Parathyroid adenoma (tissue), 2 donors: ENCODE results near the gene GRM4.

Source experiments
- H2AFZ ChIP-seq: fragments of 300-600 bp; sonication (generic); one replicate; pipeline ENCODE4 v1.7.0; 2017; ENCODE audit warnings: antibody characterized with exemption, mild to moderate bottlenecking
- H3K27ac ChIP-seq: fragments of 300-600 bp; sonication (generic); one replicate; pipeline ENCODE4 v1.7.0; 2017
- H3K27me3 ChIP-seq: fragments of 300-600 bp; sonication (generic); one replicate; pipeline ENCODE4 v1.7.0; 2017; ENCODE audit warnings: low read length; ENCODE audit not compliant: control insufficient read depth, insufficient read depth
- H3K36me3 ChIP-seq: fragments of 300-600 bp; sonication (generic); one replicate; pipeline ENCODE4 v1.7.0; 2017; ENCODE audit warnings: low read length; ENCODE audit not compliant: control insufficient read depth, insufficient read depth
- H3K4me1 ChIP-seq: fragments of 300-600 bp; sonication (generic); one replicate; pipeline ENCODE4 v1.7.0; 2017; ENCODE audit warnings: control low read depth
- H3K4me2 ChIP-seq: fragments of 300-600 bp; sonication (generic); one replicate; pipeline ENCODE4 v1.7.0; 2017; ENCODE audit warnings: low read length
- H3K4me3 ChIP-seq: fragments of 300-600 bp; sonication (generic); one replicate; pipeline ENCODE4 v1.7.0; 2017; ENCODE audit warnings: low read depth, low read length
- H3K79me2 ChIP-seq: fragments of 300-600 bp; sonication (generic); one replicate; pipeline ENCODE4 v1.7.0; 2017; ENCODE audit warnings: control low read depth
- H3K9ac ChIP-seq: fragments of 300-600 bp; sonication (generic); one replicate; pipeline ENCODE4 v1.7.0; 2017; ENCODE audit warnings: mild to moderate bottlenecking
- H3K9me3 ChIP-seq: fragments of 300-600 bp; sonication (generic); one replicate; pipeline ENCODE4 v1.7.0; 2017; ENCODE audit warnings: low read length; ENCODE audit not compliant: control insufficient read depth
- CTCF ChIP-seq: fragments of 300-600 bp; sonication (generic); IDR thresholded peaks from one replicate; pipeline ENCODE4 v1.7.0; 2017; ENCODE audit warnings: antibody characterized with exemption, mild to moderate bottlenecking
- donor health status: primary hyperparathyroidism.

GRM4 gene

GRCh38 chr6:34041385-34041784 is 104.5 kb downstream of the GRM4 start:
- Histone ChIP-seq H3K79me2 (no peaks in the 10 kb centered on the region), H3K27me3 (no peaks in the 10 kb centered on the region), H3K4me3 (no peak overlapping the region), H3K27ac (no peak overlapping the region), H3K9ac (no peak overlapping the region), H2AFZ (no peak overlapping the region), H3K4me1 (no peaks in the 10 kb centered on the region), H3K9me3 (no peaks in the 10 kb centered on the region), H3K4me2 (no peak overlapping the region), H3K36me3 (no peaks in the 10 kb centered on the region)
- TF ChIP-seq CTCF: no peak

GRCh38 chr6:34039943-34040342 is 105.9 kb downstream of the GRM4 start:
- TF ChIP-seq CTCF: no peak
- Histone ChIP-seq H3K4me1 (no peaks in the 10 kb centered on the region), H3K36me3 (no peaks in the 10 kb centered on the region)

GRCh38 chr6:34037151-34037550 is 108.7 kb downstream of the GRM4 start:
- Histone ChIP-seq H3K9me3 (no peaks in the 10 kb centered on the region), H3K4me2 (no peak overlapping the region), H3K4me1 (no peaks in the 10 kb centered on the region), H3K4me3 (no peak overlapping the region), H3K9ac (no peak overlapping the region), H3K36me3 (no peaks in the 10 kb centered on the region), H2AFZ (no peak overlapping the region), H3K27me3 (no peaks in the 10 kb centered on the region), H3K27ac (no peak overlapping the region), H3K79me2 (no peaks in the 10 kb centered on the region)
- no peak for TF ChIP-seq CTCF

More at GRCh38 chr6:34039943-34040342, 105.9 kb downstream of the GRM4 start:
- no peaks in the 10 kb centered on the region for H3K9me3 ChIP-seq
- no peak overlapping the region for H2AFZ ChIP-seq
- no peak overlapping the region for H3K9ac ChIP-seq
- no peaks in the 10 kb centered on the region for H3K79me2 ChIP-seq
- no peak overlapping the region for H3K4me3 ChIP-seq
- no peak overlapping the region for H3K27ac ChIP-seq
- no peaks in the 10 kb centered on the region for H3K27me3 ChIP-seq
- H3K4me2 ChIP-seq: no peak overlapping the region

GRCh38 chr6:34036357-34037069 is 109.4 kb downstream of the GRM4 start:
- H3K27me3 ChIP-seq: no peaks in the 10 kb centered on the region
- no peak overlapping the region for H2AFZ ChIP-seq
- no peaks in the 10 kb centered on the region for H3K4me1 ChIP-seq
- H3K27ac ChIP-seq: no peak overlapping the region
- H3K4me2 ChIP-seq: no peak overlapping the region
- no peak overlapping the region for H3K9ac ChIP-seq
- TF ChIP-seq CTCF: no peak
- H3K4me3 ChIP-seq: no peak overlapping the region
- H3K9me3 ChIP-seq: no peaks in the 10 kb centered on the region
- H3K36me3 ChIP-seq: no peaks in the 10 kb centered on the region
- H3K79me2 ChIP-seq: no peaks in the 10 kb centered on the region

GRCh38 chr6:34035704-34036356 is 110.1 kb downstream of the GRM4 start:
- Histone ChIP-seq H3K27ac (no peak overlapping the region), H3K4me2 (no peak overlapping the region), H3K9ac (no peak overlapping the region), H3K4me3 (no peak overlapping the region), H3K79me2 (no peaks in the 10 kb centered on the region), H2AFZ (no peak overlapping the region), H3K4me1 (no peaks in the 10 kb centered on the region), H3K36me3 (no peaks in the 10 kb centered on the region), H3K9me3 (no peaks in the 10 kb centered on the region), H3K27me3 (no peaks in the 10 kb centered on the region)
- no peak for TF ChIP-seq CTCF
